ENCODE data around the gene SFMBT2.

The SFMBT2 gene

GRCh38 chr10:7410862-7411670, at the start of gene SFMBT2:
Gene SFMBT2, minus strand, starts transcription at chr10:7411034. Its CDS starts 29,136 bp downstream, at chr10:7381898.
- peak; percentile 50 for DNase-seq

DNA sequence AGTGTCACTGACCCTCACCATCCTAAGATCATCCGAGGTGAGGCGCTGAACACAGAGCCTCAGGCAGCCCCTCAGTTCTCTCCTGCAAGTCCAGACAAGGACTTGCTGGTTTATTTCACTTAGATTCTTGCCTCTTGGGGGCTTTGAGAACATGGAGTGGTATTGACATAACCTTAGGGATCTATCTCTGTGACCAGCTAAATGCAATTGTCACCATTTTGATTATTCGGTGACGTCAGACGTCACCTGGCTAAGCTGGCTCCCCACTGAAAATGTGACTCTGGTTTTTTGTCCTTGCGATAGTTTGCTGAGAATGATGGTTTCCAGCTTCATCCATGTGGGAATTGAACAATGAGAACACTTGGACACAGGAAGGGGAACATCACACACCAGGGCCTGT, 49.2 kb upstream of the SFMBT2 start:
- no peak for DNase-seq

- DNase-seq, result no peak
Measured at GRCh38 chr10:7458556-7458955, 47.7 kb upstream of the SFMBT2 start.

DNA sequence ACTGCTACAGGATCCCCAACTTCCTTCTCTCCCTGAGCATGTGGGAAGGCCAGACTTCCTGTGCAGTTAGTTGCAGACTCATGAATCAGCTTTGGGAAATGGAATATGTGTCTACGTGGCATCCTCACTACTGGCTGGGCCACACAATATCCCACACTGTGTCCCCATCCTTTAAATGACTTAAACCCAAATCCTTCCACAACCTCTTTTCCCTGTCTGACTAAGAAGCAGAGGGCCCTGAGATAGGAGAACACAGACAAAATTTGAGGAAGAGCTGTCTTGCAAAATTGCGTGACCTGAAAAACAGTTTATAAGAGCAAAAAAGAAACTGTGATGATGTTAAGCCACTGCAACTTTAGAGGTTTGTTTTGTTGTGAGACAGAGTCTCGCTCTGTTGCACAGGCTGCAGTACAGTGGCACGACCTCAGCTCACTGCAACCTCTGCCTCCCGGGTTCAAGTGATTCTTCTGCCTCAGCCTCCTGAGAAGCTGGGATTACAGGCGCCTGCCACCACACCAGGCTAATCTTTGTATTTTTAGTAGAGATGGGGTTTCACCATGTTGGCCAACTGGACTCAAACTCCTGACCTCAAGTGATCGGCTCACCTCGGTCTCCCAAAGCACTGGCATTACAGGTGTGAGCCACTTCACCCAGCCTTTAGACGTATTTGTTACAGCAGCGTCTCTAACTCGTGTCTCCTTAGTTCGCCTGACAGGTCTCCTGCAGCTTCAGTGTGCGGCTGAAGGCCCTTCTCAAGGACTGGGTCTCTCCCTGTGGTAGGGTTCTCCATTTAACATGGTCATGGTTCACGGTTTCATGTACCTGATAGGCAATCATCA, 46.9 kb upstream of the SFMBT2 start:
- DNase-seq, result no peak

- no peak for DNase-seq
Measured at GRCh38 chr10:7449063-7449695, 38.3 kb upstream of the SFMBT2 start.

DNA sequence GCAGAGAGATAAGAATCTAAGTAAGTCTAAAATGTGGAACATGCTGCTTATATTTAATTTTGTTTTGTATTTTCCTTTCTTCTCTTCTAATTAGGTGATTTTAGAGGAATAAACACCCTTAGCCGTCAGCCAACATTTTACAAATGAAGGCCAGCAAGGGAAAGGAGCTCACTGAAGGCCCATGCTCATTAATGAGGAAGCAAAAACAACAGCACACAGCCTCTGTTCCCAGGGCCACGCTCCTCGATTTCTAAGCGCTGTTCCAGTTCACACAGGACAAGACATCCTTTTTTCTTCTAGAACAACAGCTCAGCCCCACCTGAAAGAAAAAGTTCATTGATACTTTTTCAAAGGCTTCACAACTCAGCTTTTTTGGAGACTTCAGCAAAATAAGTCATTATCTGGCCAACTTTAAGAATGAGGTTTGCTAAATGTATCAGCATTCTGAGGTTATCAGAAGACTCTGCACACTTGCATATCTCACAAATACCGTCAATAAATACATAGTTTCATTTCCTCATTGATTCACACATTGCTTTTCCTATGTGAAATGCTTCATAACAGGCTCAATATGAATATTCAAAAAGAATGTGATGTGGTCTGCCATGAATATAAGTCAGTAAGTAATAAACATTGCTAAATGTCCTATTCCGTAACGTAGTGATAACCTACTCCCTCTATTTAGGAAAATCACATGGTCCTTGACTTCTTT, 34.8 kb upstream of the SFMBT2 start:
- DNase-seq, result no peak

GRCh38 chr10:7444551-7445121, 33.8 kb upstream of the SFMBT2 start:
- DNase-seq, result peak; percentile 27

DNA sequence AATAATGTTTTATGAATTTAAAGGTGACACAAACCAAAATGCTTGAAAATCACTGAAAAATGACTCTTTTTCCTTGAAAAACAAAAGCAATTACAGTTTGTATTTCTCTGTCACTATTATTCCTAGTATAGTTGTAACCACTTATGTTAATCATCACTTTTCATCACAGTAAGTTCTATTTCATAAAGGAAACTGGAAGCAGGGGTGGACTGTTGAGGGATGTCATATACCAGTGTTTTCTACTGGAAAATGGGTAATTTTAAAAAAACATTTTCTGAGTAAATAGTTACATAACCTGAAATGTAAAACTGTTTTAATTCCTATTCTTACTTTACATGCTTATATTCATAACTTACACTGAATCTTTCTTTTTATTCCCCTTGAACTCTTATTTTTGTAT, 32.2 kb upstream of the SFMBT2 start:
- no peak for DNase-seq

GRCh38 chr10:7441403-7442147, 30.7 kb upstream of the SFMBT2 start:
- DNase-seq, result no peak

DNA sequence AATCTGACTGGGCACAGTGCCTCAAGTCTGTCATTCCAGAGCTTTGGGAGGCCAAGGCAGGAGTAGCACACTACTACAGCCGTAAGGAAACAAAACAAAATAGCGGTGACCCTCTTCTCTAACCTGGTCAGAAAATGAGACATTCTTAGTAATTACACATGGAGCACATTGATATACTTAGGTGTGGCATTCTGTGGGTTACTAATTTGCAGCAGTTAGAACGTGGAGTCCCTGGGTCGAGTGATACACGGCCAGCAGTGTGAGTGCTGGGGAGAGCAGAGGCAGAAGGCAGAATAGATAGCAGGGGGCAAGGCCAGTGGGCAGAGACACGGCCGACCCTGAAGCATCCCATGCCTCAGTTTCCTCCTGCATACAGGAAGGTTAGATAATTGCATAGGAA, 28.9 kb upstream of the SFMBT2 start:
- no peak for DNase-seq

DNA sequence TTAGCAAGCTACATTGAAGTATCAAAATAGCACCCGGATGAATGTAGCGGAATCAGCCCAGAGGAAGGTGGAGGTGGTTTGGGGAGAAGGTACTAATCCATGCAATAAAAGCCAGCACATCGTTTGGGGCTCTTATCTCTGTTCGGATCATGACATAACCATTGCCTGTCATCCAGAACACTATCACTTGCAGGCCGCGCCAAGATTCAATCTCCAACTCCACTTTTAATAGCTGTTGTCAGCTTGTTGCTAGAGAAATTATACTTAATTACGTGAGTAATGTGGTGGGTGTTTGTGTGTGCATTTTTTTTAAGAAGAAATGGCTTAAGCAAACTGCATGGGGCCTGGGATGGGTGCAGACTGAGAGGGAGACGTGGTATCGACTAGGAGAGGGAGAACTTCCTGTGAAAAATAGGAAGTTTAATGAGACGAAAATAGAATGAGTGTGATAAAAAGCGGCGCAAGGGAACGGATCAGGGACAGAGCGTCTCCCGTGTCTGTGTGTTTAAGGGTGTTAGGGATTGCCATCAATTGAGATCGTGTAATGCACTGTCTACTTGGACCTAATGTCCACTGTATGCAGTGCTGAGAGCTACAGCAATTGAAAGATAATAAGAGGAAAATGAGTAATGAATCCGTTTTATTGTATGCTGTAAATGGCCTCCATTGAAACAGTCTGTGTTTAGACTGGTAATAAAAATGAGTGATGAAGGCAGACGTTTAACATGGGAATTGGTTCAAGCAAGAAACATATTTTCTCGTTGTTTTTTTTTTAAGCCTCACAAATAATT, 27.6 kb upstream of the SFMBT2 start:
- DNase-seq, result no peak

DNA sequence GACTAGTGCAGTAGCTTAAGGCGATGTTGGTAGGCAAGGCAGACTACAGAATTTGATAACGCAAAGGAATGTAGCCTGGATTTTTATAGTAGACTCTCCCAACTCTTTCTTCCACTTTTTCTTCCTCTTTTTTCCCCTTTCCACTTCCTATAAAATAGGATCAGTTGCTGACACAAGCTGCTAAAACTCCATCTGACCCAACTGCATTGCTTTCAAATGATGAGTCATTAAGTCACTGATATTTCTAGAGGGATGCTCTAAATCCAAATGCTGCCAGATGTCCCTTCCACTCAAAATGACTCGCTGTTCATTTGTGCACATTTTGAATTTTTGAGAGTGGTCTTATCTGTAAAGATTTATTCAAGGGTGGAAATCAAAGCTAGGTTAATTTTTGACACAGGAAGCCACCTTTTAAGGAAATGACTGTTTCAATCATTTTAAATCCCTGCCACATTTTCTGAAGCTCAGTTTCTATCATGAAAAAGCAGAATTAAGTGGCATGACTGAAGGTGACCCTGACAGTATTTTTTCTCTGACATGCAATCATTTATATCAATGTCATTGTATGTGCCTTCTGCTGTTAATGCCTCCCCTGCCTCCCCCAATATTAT, 25.8 kb upstream of the SFMBT2 start:
- no peak for DNase-seq

DNA sequence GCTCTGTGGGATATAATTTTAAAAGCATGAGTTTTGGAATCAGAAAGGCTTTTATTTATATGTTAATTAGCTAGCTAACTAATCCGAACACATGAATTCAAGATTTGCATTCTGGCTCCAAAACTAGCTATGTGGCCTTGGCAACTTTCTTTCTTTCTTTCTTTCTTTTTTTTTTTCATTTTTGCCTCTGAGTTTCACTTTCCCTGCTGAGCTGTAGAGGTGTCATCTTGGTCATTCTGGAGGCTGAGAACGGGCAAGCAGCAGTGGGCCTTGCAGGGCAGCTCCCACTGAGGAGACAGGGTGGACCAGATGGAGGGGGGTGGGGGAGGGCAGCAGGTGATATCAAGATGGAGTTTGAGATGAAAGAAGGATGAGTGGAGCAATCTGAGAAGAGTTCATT, 24.8 kb upstream of the SFMBT2 start:
- no peak for DNase-seq

- no peak for DNase-seq
Measured at GRCh38 chr10:7434378-7434777, 23.5 kb upstream of the SFMBT2 start.

- no peak for DNase-seq
Measured at GRCh38 chr10:7433861-7434260, 23.0 kb upstream of the SFMBT2 start.

DNA sequence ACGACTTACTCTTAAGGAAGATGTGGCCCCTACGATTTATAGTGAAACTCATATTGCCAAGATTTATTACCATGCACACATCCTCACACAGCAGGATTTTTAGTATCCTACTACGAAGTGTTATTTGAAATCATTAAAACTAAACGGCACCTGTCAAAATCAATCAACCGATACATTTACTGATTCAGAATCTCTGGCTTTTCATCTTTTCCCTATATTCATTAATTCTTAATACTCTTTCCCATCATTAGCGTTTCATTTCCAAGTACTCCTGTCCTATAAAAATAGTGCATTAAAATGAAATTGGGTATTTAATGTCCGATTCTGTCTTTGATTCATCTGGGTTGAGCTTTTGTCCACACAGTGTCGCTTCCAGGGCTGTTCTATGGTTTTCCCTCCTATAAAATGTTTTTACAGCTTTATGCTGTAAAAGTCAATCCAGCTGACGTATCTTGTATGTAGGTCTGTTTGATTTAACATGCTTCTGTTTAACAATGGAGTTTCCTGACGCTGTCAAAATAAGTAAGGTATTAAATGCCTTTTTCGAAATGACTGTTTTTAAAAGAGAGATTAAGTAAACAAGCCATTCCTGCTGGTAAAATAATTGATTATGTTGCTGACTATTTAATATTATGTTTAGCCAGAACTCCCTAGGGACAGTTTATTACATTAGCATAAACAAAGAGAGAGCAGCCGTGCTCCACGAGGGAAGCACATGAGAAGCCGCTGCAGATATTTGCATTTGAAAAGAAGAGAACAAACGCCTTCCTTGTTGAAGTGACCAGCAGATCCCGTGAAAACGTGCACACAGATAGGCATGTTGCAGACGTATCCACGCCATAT, 22.3 kb upstream of the SFMBT2 start:
- no peak for DNase-seq

- DNase-seq, result no peak
Measured at GRCh38 chr10:7428673-7429350, 18.0 kb upstream of the SFMBT2 start.

GRCh38 chr10:7426349-7426748, 15.5 kb upstream of the SFMBT2 start:
- DNase-seq, result no peak

- no peak for DNase-seq
Measured at GRCh38 chr10:7425691-7426090, 14.9 kb upstream of the SFMBT2 start.
